Measurements from ENCODE around the gene FZD7.

DNA sequence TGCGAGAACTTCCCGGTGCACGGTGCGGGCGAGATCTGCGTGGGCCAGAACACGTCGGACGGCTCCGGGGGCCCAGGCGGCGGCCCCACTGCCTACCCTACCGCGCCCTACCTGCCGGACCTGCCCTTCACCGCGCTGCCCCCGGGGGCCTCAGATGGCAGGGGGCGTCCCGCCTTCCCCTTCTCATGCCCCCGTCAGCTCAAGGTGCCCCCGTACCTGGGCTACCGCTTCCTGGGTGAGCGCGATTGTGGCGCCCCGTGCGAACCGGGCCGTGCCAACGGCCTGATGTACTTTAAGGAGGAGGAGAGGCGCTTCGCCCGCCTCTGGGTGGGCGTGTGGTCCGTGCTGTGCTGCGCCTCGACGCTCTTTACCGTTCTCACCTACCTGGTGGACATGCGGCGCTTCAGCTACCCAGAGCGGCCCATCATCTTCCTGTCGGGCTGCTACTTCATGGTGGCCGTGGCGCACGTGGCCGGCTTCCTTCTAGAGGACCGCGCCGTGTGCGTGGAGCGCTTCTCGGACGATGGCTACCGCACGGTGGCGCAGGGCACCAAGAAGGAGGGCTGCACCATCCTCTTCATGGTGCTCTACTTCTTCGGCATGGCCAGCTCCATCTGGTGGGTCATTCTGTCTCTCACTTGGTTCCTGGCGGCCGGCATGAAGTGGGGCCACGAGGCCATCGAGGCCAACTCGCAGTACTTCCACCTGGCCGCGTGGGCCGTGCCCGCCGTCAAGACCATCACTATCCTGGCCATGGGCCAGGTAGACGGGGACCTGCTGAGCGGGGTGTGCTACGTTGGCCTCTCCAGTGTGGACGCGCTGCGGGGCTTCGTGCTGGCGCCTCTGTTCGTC lies 1.7 kb downstream of the FZD7 start:
- TF ChIP-seq, protein P1, sequence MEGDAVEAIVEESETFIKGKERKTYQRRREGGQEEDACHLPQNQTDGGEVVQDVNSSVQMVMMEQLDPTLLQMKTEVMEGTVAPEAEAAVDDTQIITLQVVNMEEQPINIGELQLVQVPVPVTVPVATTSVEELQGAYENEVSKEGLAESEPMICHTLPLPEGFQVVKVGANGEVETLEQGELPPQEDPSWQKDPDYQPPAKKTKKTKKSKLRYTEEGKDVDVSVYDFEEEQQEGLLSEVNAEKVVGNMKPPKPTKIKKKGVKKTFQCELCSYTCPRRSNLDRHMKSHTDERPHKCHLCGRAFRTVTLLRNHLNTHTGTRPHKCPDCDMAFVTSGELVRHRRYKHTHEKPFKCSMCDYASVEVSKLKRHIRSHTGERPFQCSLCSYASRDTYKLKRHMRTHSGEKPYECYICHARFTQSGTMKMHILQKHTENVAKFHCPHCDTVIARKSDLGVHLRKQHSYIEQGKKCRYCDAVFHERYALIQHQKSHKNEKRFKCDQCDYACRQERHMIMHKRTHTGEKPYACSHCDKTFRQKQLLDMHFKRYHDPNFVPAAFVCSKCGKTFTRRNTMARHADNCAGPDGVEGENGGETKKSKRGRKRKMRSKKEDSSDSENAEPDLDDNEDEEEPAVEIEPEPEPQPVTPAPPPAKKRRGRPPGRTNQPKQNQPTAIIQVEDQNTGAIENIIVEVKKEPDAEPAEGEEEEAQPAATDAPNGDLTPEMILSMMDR (conservative IDR thresholded peaks at IDR 0.05; ENCODE audit: low read length) = no peak
- TF ChIP-seq EZH2phosphoT487 (IDR thresholded peaks at IDR 0.05; ENCODE audit: borderline replicate concordance) = no peak
